ENCODE measurements around the gene WLS.
"Not testable (repeated sequence)": the region's sequence is repeated elsewhere in the genome, so short reads cannot be mapped to it uniquely, and the experiment has no call there.

Gene WLS

GRCh38 chr1:68232289-68233148 lies at the start of gene WLS:
Gene WLS (minus strand): TSS chr1:68232523. CDS start chr1:68232299, 224 bp downstream.
- no peak for DNase-seq

DNA sequence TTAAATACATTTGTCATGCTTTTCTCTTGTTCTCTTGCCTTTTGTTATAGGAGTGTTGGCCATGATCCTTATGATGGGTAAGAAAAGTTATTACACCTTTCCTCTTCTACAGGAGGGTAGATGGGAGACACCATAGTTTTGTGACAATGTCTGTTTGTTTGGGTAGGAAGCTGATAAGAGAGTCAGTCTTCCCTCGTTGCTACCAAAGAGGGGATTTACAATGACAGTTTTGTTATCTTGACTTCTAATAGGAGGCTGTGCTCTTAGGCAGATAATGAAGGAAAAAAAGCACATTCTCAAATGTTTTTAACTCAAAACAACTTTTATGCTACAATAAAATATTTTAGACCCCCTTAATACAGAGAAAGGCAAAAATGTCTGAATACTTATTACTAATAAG lies 48.0 kb upstream of the WLS start:
- no peak for DNase-seq

- no peak for DNase-seq
Measured at GRCh38 chr1:68279846-68280245, 47.5 kb upstream of the WLS start.

DNA sequence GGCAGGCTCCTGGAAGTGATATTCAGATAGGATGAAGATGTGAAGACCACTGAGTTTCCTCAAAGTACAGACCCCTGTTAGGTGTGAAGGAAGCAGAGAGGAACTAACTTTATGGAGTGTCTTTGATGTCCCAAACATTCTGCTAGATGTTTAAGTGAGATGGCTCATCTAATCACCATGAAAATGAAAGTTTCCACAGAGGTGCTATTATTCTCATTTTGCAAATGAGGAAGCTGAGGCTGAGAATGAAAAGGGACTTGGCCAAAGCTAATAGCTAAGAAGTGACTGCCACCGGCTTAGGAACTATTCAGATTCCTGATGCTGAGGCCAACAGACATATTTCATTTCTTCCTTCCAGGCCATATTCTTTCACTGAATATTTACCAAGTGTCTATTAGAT lies 45.9 kb upstream of the WLS start:
- no peak for DNase-seq

- DNase-seq = no peak
Measured at GRCh38 chr1:68276448-68276847, 44.1 kb upstream of the WLS start.

GRCh38 chr1:68273530-68273929 lies 41.2 kb upstream of the WLS start:
- DNase-seq = no peak

DNA sequence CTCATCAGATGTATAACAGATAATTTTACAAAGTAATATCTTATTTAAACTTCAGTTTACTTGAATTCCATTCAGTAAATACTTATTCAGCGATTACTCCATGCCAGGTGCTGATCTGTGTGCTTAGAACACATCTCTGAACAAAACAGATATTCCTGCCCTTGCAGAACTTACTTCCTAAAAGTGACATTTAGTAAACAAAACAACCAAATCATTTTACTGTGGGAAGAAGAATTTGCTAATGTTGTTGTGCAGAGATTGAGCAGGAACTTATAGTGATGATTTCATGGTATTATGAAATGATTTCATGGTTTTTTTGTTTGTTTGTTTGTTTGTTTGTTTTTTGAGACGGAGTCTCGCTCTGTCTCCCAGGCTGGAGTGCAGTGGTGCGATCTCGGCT lies 39.3 kb upstream of the WLS start:
- DNase-seq = no peak

DNA sequence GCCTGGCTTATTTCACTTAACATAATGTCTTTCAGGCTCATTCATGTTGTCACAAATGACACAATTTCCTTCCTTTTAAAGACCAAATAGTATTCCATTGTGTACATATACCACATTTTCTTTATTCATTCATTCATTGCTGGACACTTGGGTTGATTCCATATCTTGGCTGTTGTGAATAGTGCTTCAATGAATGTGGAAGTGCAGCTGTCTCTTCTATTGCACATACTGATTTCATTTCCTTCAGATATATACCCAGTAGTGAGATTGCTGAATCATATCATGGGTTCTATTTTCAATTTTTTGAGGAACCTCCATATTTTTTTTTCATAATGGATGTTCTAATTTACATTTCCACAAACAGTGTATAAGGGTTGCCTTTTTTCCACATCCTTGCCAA lies 38.6 kb upstream of the WLS start:
- no peak for DNase-seq

GRCh38 chr1:68269637-68270430 lies 37.5 kb upstream of the WLS start:
- DNase-seq = no peak

GRCh38 chr1:68268896-68269483 lies 36.7 kb upstream of the WLS start:
- DNase-seq = no peak

DNA sequence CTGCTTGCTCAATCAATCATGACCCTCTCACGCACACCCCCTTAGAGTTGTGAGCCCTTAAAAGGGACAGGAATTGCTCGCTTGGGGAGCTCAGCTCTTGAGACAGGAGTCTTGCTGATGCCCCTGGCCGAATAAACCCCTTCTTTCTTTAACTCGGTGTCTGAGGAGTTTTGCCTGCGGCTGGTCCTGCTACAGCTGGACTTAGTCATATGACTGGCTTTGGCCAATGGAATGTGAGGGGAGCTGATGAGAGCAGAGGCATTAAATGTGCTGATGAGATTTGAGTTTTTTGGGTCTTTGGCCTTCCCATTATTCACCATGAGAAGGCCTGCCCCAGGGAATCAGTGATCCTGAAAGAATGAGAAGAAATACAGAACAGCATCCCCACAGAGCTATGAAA lies 24.5 kb upstream of the WLS start:
- not testable (repeated sequence) for DNase-seq

GRCh38 chr1:68255301-68255700 lies 23.0 kb upstream of the WLS start:
- no peak for DNase-seq

DNA sequence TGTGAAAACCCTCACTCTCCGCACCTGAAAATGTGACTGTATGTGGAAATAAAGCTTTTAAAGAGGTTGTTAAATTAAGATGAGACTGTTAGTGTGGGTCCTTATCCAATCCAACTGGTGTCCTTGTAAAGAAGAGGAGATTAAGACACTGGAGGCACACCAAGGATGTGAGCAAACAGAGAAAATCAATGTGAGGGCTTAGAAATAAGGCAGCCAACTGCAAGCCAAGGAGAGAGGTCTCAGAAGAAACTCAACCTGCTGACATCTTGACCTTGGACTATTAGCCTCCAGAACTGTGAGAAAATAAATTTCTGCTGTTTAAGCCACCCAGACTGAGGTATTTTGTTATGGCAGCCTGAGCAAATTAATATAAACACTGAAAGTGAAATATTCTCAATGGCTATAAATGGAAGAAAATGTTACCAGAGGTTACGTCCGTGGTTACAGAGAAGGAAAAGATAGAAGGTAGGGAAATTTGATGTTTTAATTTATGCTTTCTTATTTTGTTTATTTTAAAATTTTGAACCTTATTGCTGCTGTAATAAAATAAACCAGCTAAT lies 22.4 kb upstream of the WLS start:
- DNase-seq = no peak

GRCh38 chr1:68237040-68237439 lies 4.7 kb upstream of the WLS start:
- DNase-seq = no peak

- DNase-seq = no peak
Measured at GRCh38 chr1:68234094-68234493, 1.8 kb upstream of the WLS start.

DNA sequence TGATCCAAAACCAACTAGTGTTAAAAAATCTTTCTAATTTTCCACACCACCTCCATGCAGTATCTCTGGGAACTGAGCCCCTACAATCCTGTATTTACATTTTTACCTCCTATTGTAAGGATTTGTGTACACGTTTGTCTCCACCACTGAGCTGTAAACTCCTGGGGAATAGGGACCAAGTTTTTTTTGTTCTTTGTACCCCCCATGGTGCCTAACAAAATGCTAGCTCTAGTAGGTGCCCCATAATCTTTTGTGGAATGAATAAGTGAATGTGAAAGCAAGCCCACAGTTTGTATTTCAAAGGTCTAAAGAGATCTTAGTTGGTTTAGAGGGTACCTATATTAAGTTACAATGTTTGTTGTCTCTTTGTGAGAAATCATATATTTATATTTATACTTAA lies 879 bp upstream of the WLS start:
- no peak for DNase-seq

DNA sequence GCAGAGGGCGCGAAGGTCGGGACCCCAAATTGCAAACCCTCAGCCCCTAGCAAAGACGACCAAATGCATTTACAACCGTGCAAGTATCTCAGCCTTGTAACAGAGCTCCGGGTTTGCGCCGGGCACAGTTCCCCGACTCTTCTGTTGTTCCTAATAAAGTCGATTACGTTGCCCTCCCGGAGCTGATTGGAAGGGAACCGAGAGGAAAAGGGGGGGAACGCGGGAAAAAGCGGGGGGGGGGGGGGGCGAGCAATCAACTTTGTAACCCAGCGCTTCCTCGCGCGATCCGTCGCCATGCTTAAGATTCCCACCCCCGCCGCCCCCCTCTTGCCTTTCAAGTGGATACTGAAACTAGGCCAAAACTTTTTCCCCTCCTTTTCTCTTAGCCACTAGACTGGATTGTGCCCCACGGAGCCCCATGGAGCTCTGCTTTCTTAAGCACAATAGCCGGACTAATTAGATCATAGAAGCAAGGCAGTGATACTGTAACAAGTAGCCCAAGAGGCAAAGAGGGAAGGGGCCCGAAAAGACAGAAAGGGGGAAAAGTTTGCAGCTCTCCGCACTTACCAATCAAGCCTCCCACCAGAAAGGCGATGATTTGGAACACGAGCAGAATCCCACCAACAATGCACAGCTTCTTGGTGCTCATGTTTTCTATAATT lies 565 bp downstream of the WLS start:
- DNase-seq = no peak

DNA sequence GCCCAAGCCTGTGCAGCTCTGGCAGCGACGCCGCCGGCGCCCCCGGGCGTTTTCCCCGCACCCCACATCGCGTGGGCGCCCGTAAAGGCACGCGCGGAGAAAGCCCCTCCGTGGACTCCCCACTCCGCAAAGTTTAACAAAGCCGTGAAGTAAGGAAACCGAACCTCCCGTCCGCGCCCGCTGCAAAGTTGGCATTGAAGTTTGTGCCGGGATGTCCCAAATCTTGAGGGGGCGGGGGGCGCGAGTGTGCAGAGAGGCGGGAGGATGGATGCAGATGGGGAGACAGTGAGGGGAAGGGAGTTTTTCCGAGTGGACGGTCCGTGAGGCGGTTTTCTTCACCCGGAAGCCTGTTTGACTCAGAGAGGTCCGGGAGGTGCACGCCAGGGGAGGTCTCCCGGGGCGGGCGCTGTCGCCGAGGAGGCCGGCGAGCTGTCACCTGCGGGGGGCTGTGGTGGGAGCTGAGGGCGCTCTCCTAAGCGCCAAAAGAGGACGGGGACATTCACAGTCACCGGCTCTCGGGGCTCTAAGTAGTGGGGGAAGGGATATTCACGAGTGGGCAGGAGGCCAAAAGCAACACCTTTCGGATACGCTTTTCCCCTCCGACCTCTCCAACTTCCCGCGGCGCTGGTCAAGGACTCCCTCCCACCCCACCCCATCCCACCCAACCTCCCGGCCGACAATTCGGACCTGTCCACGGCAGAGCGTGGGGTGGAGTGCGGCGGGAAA lies 1.3 kb downstream of the WLS start:
- no peak for DNase-seq

DNA sequence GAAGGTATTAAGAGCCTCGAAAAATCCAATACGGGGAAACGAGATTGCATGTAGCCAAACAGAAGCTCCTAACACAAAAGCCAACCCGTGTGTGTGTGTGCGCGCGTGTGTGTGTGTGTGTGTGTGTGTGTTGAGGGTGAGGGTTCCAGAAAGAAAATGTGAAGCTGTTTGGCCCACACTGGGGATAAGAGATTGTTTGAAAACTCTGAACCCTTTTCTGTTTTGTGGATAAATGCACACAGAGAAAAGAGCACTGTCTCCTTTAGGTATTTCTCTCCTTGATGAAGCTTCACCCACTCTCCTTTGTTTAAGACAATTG lies 1.9 kb downstream of the WLS start:
- DNase-seq = no peak

DNA sequence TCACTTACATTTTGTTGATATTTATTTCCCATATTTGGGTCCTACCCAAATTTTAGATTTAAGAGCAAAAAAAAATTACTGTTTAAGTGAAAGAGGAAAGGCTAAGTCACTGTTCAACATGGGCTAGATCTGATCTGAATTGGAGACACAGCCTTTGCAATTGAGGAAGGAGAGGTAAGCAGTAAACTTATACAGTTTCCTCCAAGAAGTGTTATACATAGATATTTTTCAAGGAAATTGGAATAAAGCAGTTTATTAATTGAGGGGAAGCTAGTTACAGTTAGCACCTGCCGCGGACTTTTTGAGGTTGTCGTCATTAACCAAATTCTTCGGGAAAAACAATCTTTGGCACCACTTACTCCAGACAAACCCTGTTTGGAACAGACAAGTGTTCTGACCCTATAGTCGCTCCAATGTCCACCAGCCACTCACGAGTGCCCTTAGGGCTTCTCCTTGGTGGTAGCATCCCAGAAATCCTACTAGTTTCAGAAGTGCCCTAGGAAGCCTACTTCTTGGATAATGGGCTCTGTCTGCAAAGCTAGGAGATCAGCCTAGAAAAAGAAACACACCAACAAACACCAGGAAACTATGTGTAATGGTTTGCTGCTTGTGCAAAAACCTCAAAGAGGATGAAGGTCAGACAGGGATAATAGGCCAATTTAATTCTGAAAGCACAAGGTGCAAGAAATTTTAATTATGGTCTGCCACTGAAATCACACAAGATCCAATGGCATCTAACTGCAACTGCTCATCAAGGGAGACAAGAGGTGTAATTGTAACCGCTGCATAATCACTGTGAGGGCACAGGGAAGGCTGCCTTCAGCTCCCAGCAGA lies 2.5 kb downstream of the WLS start:
- DNase-seq = no peak

- no peak for DNase-seq
Measured at GRCh38 chr1:68228851-68229250, 3.5 kb downstream of the WLS start.

GRCh38 chr1:68227598-68227997 lies 4.7 kb downstream of the WLS start:
- DNase-seq = no peak
